Spinal cord (tissue), 10 donors: ENCODE measurements around the gene WAC. TPM values are rescaled to one million over a fixed set of nuclear protein-coding genes. Genes with fewer than 3 reads are reported as not detected.
"Not testable (repeated sequence)": the region's sequence is repeated elsewhere in the genome, so short reads cannot be mapped to it uniquely, and the experiment has no call there.

Experiments
- DNase-seq, 6 donors: peaks; one replicate each; pipeline versions ENCODE4 v3.0.0 to v3.0.0-alpha.2; 2013 to 2015; ENCODE audit warnings: low spot score in 6 of 6, low read depth in 4 of 6
- H3K27ac ChIP-seq: one replicate; pipeline ENCODE4 v1.5.1; 2013; ENCODE audit warnings: low read depth, low read length, control low read depth
- H3K27me3 ChIP-seq: one replicate; pipeline ENCODE4 v1.6.1; 2013; ENCODE audit warnings: low read length; ENCODE audit not compliant: control insufficient read depth, insufficient read depth
- H3K36me3 ChIP-seq: one replicate; pipeline ENCODE4 v1.6.1; 2013; ENCODE audit warnings: low read length; ENCODE audit not compliant: control insufficient read depth, insufficient read depth
- H3K4me1 ChIP-seq: one replicate; pipeline ENCODE4 v1.6.1; 2013; ENCODE audit warnings: low read length; ENCODE audit not compliant: control insufficient read depth, insufficient read depth
- H3K4me3 ChIP-seq: one replicate; pipeline ENCODE4 v1.5.1; 2013; ENCODE audit warnings: low read depth, low read length, control low read depth
- H3K9me3 ChIP-seq: one replicate; pipeline ENCODE4 v1.6.1; 2013; ENCODE audit warnings: low read length; ENCODE audit not compliant: control insufficient read depth, insufficient read depth
- WGBS: methylation state at CpG from one replicate; pipeline ENCODE4 v1.1.5; 2013; ENCODE audit warnings: missing lambda C conversion rate; ENCODE audit not compliant: insufficient coverage; 5-methylcytosine and 5-hydroxymethylcytosine counted together
- polyA plus RNA-seq, 2 donors: library from polyadenylated mRNA; unstranded; fragments of 120-200 nt; gene quantifications; one replicate each; pipeline ENCODE4 v1.2.1, GENCODE V29; 2013; ENCODE audit not compliant: insufficient read length in 2 of 2
- total RNA-seq, 2 donors: library from RNA; depleted of rRNA in 1 of 2; stranded (reverse); fragments of 120-200 nt in 1 of 2; fragments of >200 nt in 1 of 2; gene quantifications; one replicate each; pipeline versions ENCODE4 v1.2.3 to v1.2.4, GENCODE V29; 2013 to 2014
- donor health status: healthy.

Gene WAC
- total and polyA plus RNA-seq, 4 donors, result 91.6 to 127 (median 107) TPM

DNA sequence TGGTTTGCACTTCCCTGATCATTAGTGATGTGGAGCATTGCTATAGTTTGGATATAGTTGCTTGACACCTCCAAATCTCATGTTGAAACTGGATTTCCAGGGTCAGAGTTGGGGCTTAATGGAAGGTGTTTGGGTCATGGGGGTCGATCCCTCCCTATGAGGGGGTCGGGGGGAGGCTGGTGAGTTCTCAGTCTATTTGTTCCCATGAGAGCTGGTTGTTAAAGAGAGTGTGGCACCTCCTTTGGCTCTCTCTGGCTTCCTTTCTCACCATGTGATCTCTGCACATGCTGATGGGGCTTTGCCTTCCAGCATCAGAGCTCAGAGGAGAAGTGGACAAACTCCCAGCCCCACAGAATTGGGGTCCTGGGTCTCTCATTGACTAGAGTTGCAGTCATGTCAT, 107.6 kb downstream of the WAC start:
- H3K36me3 ChIP-seq, result no peaks in the 10 kb centered on the region
- H3K4me3 ChIP-seq, result no peak overlapping the region
- no peak for DNase-seq
- no peak overlapping the region for H3K27ac ChIP-seq
- no peaks in the 10 kb centered on the region for H3K9me3 ChIP-seq
- no peaks in the 10 kb centered on the region for H3K4me1 ChIP-seq
- WGBS, result no CpG with 5 or more reads among the region's 2 CpGs
- no peaks in the 10 kb centered on the region for H3K27me3 ChIP-seq

DNA sequence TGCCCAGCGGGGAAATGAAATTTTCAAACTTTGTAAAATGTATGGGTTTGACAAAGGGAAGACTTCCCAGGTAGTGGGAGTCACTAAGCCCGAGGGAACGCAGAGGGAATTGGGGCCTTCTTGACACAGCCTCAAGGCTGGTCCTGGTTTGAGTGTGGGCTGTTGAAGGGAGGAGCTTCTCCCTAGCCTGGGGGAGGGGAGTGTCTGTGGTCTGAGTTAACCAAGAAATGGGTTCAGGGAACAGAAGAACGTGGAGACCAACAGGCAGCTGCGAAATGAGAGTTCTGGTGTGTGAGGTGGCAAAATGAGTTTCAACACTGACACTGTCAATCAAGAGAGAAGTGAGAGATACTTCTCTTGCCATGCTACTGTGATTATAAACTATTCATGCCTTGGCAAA, 111.7 kb downstream of the WAC start:
- Histone ChIP-seq H3K36me3 (no peaks in the 10 kb centered on the region), H3K4me3 (no peak overlapping the region), H3K27me3 (no peaks in the 10 kb centered on the region), H3K4me1 (no peaks in the 10 kb centered on the region), H3K27ac (no peak overlapping the region), H3K9me3 (peaks cover 3% of the 10 kb centered on the region)
- no peak for DNase-seq
- 83% methylated on average over 4 of the region's 5 CpGs for WGBS

- H3K9me3 ChIP-seq, result peaks cover 3% of the 10 kb centered on the region
- no CpG with 5 or more reads among the region's 2 CpGs for WGBS
Observed at GRCh38 chr10:28652106-28652505, 119.2 kb downstream of the WAC start.

DNA sequence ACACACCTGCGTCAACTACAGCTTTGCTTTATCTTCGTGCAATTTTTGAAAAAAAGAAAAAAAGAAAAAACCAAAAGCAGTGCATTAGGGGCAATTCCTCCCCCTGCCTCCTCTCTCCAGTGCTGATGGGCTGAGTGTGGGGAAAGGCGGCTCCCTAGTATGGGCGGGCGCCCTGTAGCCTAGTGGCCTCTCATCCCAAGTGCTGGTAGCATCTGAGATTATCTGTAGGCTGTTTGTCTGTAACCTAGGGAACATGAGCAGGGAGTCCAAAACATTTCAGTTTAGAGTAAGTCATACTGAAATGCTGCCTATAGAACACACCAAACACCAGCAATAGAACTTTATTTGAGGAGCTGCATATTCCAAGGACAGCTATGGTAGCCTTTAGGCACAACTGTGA, 119.8 kb downstream of the WAC start:
- WGBS, result no CpG with 5 or more reads among the region's 5 CpGs
- Histone ChIP-seq H3K27ac (no peak overlapping the region), H3K4me3 (no peak overlapping the region), H3K27me3 (no peaks in the 10 kb centered on the region), H3K4me1 (no peaks in the 10 kb centered on the region), H3K36me3 (no peaks in the 10 kb centered on the region), H3K9me3 (peaks cover 3% of the 10 kb centered on the region)
- DNase-seq, result no peak

More at GRCh38 chr10:28652106-28652505, 119.2 kb downstream of the WAC start:
- Histone ChIP-seq H3K27me3 (no peaks in the 10 kb centered on the region), H3K27ac (no peak overlapping the region), H3K4me1 (no peaks in the 10 kb centered on the region), H3K36me3 (no peaks in the 10 kb centered on the region), H3K4me3 (no peak overlapping the region)
- DNase-seq, result no peak

GRCh38 chr10:28658824-28659223, 125.9 kb downstream of the WAC start:
- H3K9me3 ChIP-seq, DNase-seq, H3K36me3 ChIP-seq, H3K4me1 ChIP-seq, H3K4me3 ChIP-seq, H3K27me3 ChIP-seq, H3K27ac ChIP-seq: not testable (repeated sequence)
- 100% methylated on average over 1 of the region's 7 CpGs for WGBS

GRCh38 chr10:28661035-28661434, 128.1 kb downstream of the WAC start:
- no peaks in the 10 kb centered on the region for H3K36me3 ChIP-seq
- DNase-seq, result no peak
- H3K4me3 ChIP-seq, result no peak overlapping the region
- peaks cover 5% of the 10 kb centered on the region for H3K27me3 ChIP-seq
- no peak overlapping the region for H3K27ac ChIP-seq
- peaks cover 3% of the 10 kb centered on the region for H3K4me1 ChIP-seq
- 100% methylated on average over 1 of the region's 3 CpGs for WGBS
- H3K9me3 ChIP-seq, result no peaks in the 10 kb centered on the region

- Histone ChIP-seq H3K4me3 (no peak overlapping the region), H3K27ac (no peak overlapping the region), H3K9me3 (no peaks in the 10 kb centered on the region), H3K27me3 (peaks cover 26% of the 10 kb centered on the region), H3K36me3 (no peaks in the 10 kb centered on the region), H3K4me1 (peaks cover 3% of the 10 kb centered on the region)
- WGBS, result 0% methylated on average over 2 of the region's 9 CpGs
- peak; percentile 66 to 97 (median 79) for DNase-seq
Observed at GRCh38 chr10:28663576-28664368, 130.9 kb downstream of the WAC start.

DNA sequence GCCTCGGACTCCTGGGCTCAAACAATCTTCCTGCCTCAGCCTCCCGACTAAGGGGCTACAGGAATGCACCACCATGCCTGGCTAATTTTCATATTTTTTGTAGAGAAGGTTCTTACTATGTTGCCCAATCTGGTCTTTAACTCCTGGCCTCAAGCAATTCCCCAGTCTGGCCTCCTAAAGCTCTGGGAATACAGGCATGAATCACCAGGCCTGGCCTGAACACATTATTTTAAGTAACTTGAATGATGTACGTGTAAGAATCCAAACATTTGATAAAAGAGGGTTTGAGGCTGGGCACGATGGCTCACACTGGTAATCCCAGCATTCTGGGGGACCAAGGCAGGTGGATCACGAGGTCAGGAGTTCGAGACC, 131.4 kb downstream of the WAC start:
- H3K4me1 ChIP-seq, result peaks cover 9% of the 10 kb centered on the region
- WGBS, result 60% methylated on average over 3 of the region's 6 CpGs
- DNase-seq, result no peak
- no peaks in the 10 kb centered on the region for H3K9me3 ChIP-seq
- no peaks in the 10 kb centered on the region for H3K36me3 ChIP-seq
- no peak overlapping the region for H3K27ac ChIP-seq
- H3K4me3 ChIP-seq, result no peak overlapping the region
- peaks cover 31% of the 10 kb centered on the region for H3K27me3 ChIP-seq

- WGBS, result 100% methylated on average over 4 of the region's 12 CpGs
- Histone ChIP-seq H3K4me1 (peaks cover 10% of the 10 kb centered on the region), H3K27ac (no peak overlapping the region), H3K4me3 (no peak overlapping the region), H3K27me3 (peaks cover 49% of the 10 kb centered on the region), H3K36me3 (no peaks in the 10 kb centered on the region), H3K9me3 (no peaks in the 10 kb centered on the region)
- no peak for DNase-seq
Observed at GRCh38 chr10:28666751-28667467, 134.0 kb downstream of the WAC start.
